D721Med (cell line): ENCODE data around the gene UBE2A.

ENCODE experiments used
- DNase-seq: peaks from one replicate; pipeline ENCODE4 v3.0.0; 2011; ENCODE audit warnings: low spot score; ENCODE audit not compliant: insufficient read length
- FAIRE-seq: peaks from 2 replicates; lab custom pipeline; 2011; peaks lifted over from hg19 to GRCh38; lab: Jason Lieb, UNC
- TF ChIP-seq, protein P1 (sequence below): IDR thresholded peaks from 2 replicates; pipeline ENCODE4 v1.5.1; 2012; ENCODE audit warnings: mild to moderate bottlenecking, control low read depth; ENCODE audit not compliant: insufficient read depth; ENCODE audit errors: missing control alignments

The UBE2A gene

DNA sequence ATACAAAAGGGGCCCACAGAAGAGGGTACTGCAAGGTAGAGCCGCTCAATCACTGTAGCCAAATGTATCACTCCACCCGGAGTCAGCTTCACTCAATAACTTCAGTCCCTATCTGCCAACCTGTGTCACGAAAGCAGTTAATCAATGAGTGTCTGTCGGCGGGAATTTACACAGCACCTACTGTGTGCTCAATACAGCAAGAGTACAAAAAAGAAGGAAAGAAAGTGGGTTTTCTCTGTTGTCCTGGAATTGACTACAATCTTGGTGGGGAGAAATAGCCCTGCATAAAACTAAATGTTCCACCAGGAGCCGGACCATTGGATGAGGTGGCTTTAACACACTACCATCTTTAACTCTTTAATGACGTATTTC is 32.6 kb downstream of the UBE2A start:
- no peak for FAIRE-seq
- DNase-seq: no peak
- TF ChIP-seq, protein P1, sequence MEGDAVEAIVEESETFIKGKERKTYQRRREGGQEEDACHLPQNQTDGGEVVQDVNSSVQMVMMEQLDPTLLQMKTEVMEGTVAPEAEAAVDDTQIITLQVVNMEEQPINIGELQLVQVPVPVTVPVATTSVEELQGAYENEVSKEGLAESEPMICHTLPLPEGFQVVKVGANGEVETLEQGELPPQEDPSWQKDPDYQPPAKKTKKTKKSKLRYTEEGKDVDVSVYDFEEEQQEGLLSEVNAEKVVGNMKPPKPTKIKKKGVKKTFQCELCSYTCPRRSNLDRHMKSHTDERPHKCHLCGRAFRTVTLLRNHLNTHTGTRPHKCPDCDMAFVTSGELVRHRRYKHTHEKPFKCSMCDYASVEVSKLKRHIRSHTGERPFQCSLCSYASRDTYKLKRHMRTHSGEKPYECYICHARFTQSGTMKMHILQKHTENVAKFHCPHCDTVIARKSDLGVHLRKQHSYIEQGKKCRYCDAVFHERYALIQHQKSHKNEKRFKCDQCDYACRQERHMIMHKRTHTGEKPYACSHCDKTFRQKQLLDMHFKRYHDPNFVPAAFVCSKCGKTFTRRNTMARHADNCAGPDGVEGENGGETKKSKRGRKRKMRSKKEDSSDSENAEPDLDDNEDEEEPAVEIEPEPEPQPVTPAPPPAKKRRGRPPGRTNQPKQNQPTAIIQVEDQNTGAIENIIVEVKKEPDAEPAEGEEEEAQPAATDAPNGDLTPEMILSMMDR: no peak

DNA sequence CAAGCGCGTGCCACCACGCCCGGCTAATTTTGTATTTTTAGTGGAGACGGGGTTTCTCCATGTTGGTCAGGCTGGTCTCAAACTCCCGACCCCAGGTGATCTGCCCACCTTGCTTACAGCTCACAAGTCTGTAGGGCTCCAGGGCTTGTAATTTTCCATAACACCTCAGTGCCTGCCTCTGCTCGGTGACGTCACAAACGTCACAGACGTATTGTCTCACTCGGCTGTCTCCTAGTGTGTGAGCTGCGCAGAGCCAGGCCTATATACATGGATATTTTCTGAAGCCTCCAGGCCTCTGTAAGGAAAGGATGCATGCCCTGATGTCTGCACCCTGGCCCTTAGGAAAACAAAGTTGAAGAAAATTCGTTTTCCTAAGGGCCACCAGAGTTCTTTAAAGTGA is 40.4 kb downstream of the UBE2A start:
- FAIRE-seq (no peak), DNase-seq (no peak)
- TF ChIP-seq, protein P1: no peak

DNA sequence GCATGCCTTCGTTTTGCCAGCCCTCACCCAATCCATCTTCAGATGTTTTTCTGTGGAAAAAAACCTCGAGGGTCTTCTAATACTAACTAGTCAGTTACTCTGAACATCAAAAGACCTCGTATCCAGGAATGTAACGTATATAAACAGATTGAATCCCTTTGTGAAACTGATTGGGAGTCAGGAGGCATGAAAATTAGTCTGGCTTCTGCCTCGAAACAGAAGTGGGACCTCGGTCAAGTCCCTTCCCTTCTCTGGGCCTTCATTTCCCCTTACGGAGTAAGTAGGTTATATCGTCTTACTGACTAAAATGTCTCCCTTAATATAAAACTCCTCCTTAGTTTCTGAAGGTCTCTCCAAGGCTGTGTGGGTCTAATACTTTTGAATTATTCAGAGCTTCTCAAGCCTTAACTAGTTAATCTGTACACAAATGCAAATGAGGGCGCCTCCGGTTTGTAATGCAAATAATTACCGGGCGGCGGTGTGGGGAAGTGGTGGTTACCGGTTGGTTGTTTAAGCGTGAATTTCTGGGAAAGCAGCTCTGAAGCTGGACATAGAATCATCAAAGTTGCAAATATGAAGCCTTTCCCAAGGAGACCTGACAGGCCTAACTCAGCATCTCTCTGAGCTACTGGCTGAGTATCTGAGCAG is 43.3 kb downstream of the UBE2A start:
- TF ChIP-seq, protein P1: no peak
- FAIRE-seq (no peak), DNase-seq (no peak)

DNA sequence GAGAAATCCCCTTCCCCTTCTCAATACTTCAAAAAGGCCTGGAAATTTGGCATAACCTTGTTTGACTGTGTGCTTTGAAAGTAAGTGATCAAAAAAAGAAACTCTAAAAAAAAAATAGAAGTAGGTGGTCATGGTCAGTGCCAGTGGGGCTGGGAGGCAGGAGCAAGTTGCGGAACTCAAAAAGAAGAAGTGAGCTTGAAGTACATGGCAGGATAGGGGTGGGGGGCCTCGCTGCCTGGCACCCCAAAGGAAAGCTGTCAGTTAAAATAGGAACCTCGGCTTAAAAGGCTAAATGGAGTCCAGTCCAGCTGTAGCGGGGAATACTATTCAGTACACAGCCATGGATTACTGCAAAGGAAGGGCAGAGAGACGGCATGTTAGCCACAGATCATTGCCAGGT is 44.1 kb downstream of the UBE2A start:
- TF ChIP-seq, protein P1: no peak
- no peak for FAIRE-seq

DNA sequence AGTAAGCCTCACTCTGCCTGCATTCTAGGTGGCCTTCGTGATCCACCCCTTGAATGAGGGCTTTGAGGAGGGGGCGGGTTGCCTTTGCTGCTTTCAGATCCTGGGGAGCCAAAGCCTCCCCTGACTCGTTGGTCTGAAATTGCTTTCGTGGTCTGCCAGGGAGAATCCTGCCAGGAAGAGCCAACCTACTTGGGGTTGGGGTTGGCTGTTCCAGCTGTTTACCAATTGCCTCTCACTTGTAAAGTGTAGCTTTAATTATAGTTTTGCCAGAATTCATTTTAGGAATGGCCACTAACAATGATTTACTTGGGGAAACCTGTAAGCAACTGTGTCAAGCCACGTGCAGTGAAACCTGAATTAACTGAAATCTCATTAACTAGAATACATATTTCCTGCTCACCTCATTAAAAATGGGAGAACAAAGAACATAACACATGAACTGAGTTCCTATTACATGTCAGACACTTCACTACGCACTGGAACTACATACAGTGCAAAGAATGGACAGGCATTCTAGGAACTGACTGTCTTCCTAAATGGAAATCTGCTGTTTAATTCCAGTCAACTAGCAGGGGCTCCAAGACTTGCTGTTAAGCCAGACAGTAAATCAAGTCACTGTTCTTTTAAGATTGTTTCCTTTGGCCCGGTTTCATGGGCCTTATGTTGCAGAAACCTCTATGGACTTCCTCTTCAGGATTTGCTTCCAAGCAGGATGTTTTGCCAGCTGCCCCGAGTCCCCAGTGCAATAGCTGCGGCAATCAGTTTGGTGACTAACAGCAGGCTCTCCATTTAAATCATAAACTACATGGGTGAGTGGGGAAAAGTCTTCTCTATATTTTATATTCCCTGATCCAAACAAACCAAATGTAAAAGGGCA is 48.2 kb downstream of the UBE2A start:
- TF ChIP-seq, protein P1: no peak
- DNase-seq (no peak), FAIRE-seq (no peak)

More for the DNA sequence above, 44.1 kb downstream of the UBE2A start:
- DNase-seq: no peak

DNA sequence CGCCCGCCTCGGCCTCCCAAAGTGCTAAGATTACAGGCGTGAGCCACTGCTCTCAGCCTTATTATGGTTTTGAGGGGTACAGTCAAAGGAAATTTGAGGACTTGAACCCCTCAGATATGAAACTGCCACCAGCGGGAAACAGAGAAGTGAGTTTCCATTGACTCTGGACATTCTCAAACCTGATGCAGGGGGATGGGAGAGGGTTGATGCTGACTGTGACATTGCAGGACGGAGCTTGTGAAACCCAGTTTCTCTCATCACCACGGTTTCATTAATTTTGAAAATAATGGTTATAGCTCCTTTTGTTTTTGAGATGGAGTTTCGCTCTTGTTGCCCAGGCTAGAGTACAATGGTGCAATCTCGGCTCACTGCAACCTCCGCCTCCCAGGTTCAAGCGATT is 50.1 kb downstream of the UBE2A start:
- TF ChIP-seq, protein P1: no peak
- DNase-seq: no peak
- no peak for FAIRE-seq

DNA sequence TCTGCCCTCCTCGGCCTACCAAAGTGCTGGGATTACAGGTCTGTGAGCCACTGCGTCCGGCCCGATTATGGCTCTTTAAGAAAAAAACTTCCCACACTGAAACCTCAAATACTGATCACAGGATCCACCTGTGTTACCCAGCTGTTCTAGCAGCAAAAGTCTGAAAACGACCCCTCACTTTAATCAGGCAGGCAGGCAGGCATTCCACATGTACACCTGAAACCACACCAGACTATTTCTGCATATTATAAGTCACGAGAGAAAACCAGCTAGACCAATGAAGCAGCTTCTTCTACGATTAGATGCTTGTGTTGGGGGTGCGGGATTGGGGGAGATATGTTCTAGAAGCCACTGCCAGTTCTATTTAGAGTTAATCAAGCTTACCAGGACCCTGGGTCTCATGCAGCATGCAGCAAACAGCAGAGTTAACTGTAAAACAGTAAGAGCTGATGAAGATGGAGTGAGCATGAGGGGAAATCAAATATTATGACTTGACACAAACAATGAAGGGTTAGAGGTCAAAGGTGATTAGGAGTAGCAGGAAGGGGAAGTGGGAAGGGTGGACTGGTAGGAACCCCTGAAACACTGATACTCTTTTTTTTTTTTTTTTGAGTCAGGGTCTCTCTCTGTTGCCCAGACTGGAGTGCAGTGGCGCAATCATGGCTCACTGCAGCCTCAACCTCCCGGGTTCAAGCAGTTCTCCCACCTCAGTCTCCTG is 50.7 kb downstream of the UBE2A start:
- TF ChIP-seq, protein P1: no peak
- no peak for FAIRE-seq
- no peak for DNase-seq
